Esophagus muscularis mucosa (tissue), 3 donors: ENCODE measurements around the gene ITGA5.

ENCODE experiments used
- POLR2AphosphoS5 ChIP-seq, 2 donors: sonication (generic); formaldehyde crosslinking; IDR thresholded peaks; one replicate each; pipeline ENCODE4 v1.6.1; 2017; ENCODE audit warnings: antibody characterized with exemption in 2 of 2
- TF ChIP-seq, protein P1 (sequence below), 3 experiments: fragments of 200-600 bp in 2 of 3; fragments of 450-650 bp in 1 of 3; sonication (generic) in 2 of 3; IDR thresholded peaks; one replicate each; pipeline ENCODE4 v1.5.1; 2017 to 2019; ENCODE audit warnings: antibody characterized with exemption in 3 of 3, mild to moderate bottlenecking in 2 of 3, moderate library complexity in 1 of 3

DNA sequence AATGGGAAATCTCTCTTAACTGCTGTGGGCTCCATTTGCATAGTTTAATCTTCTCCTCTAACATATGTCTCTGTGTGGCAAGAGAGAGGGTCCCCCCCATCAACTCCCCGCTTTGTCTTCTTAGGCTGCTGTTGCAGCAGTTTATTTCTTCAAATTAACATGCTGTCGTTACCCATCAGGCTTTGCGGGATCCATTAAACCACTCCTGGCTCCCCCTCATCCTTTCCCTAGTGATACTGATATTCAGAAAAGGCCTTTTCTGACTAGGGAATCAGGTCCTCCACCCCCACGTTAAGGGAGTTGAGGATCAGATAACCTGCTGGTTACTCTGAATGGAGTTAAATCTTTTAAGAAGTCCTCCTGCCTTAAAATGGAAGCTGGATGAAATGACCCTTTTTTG lies 70.0 kb downstream of the ITGA5 start:
- TF ChIP-seq POLR2AphosphoS5 (IDR thresholded peaks at IDR 0.05) = no peak
- TF ChIP-seq, protein P1, sequence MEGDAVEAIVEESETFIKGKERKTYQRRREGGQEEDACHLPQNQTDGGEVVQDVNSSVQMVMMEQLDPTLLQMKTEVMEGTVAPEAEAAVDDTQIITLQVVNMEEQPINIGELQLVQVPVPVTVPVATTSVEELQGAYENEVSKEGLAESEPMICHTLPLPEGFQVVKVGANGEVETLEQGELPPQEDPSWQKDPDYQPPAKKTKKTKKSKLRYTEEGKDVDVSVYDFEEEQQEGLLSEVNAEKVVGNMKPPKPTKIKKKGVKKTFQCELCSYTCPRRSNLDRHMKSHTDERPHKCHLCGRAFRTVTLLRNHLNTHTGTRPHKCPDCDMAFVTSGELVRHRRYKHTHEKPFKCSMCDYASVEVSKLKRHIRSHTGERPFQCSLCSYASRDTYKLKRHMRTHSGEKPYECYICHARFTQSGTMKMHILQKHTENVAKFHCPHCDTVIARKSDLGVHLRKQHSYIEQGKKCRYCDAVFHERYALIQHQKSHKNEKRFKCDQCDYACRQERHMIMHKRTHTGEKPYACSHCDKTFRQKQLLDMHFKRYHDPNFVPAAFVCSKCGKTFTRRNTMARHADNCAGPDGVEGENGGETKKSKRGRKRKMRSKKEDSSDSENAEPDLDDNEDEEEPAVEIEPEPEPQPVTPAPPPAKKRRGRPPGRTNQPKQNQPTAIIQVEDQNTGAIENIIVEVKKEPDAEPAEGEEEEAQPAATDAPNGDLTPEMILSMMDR (IDR thresholded peaks at IDR 0.05) = no peak
